HEK293 (cell line): ENCODE results near the gene ALOXE3.

Experiments
- CTCF ChIP-seq: fragments of 450-650 bp; formaldehyde crosslinking; IDR thresholded peaks from 2 replicates; pipeline ENCODE4 v1.5.1; 2016; ENCODE audit warnings: missing biosample characterization, missing genetic modification characterization
- GLIS2 ChIP-seq: fragments of 450-650 bp; formaldehyde crosslinking; IDR thresholded peaks from 2 replicates; pipeline ENCODE4 v1.5.1; 2016; ENCODE audit warnings: missing biosample characterization, missing genetic modification characterization
- HOXC10 ChIP-seq: sonication (generic); formaldehyde crosslinking; IDR thresholded peaks from 2 replicates; pipeline ENCODE4 v1.8.1; 2023; ENCODE audit warnings: mild to moderate bottlenecking, missing genetic modification reagents
- IKZF3 ChIP-seq: fragments of 450-650 bp; IDR thresholded peaks from 2 replicates; pipeline ENCODE4 v1.5.0; 2018; ENCODE audit warnings: missing biosample characterization, mild to moderate bottlenecking, missing genetic modification characterization, moderate library complexity
- MEIS1 ChIP-seq: sonication (generic); formaldehyde crosslinking; IDR thresholded peaks from 2 replicates; pipeline ENCODE4 v1.8.1; 2022; ENCODE audit warnings: missing genetic modification reagents, mild to moderate bottlenecking, borderline replicate concordance
- PATZ1 ChIP-seq: fragments of 450-650 bp; formaldehyde crosslinking; IDR thresholded peaks from 2 replicates; pipeline ENCODE4 v1.5.1; 2016; ENCODE audit warnings: missing biosample characterization, missing genetic modification characterization
- RBAK ChIP-seq: fragments of 450-650 bp; formaldehyde crosslinking; IDR thresholded peaks from 2 replicates; pipeline ENCODE4 v1.5.1; 2016; ENCODE audit warnings: missing biosample characterization, missing genetic modification characterization
- REPIN1 ChIP-seq: fragments of 450-650 bp; formaldehyde crosslinking; IDR thresholded peaks from 2 replicates; pipeline ENCODE4 v1.5.1; 2017; ENCODE audit warnings: missing biosample characterization, missing genetic modification characterization, low read depth
- WT1 ChIP-seq: fragments of 450-650 bp; formaldehyde crosslinking; IDR thresholded peaks from 2 replicates; pipeline ENCODE4 v1.5.1; 2016; ENCODE audit warnings: missing biosample characterization, missing genetic modification characterization
- ZBTB11 ChIP-seq: fragments of 450-650 bp; formaldehyde crosslinking; conservative IDR thresholded peaks from 2 replicates; pipeline ENCODE4 v1.5.1; 2016; ENCODE audit warnings: low read depth, missing biosample characterization, missing genetic modification characterization
- ZBTB26 ChIP-seq: fragments of 450-650 bp; formaldehyde crosslinking; optimal IDR thresholded peaks from 2 replicates; pipeline ENCODE3; 2016; ENCODE audit warnings: missing biosample characterization, mild to moderate bottlenecking, missing genetic modification characterization
- ZEB2 ChIP-seq: fragments of 450-650 bp; formaldehyde crosslinking; IDR thresholded peaks from 2 replicates; pipeline ENCODE4 v1.5.1; 2016; ENCODE audit warnings: missing biosample characterization, missing genetic modification characterization
- ZFP37 ChIP-seq: fragments of 450-650 bp; formaldehyde crosslinking; IDR thresholded peaks from 2 replicates; pipeline ENCODE4 v1.5.1; 2016; ENCODE audit warnings: missing biosample characterization, missing genetic modification characterization
- ZNF10 ChIP-seq: fragments of 450-650 bp; formaldehyde crosslinking; IDR thresholded peaks from 2 replicates; pipeline ENCODE4 v1.5.1; 2017; ENCODE audit warnings: missing biosample characterization, missing genetic modification characterization
- ZNF157 ChIP-seq: fragments of 450-650 bp; formaldehyde crosslinking; IDR thresholded peaks from 2 replicates; pipeline ENCODE4 v1.5.1; 2016; ENCODE audit warnings: missing biosample characterization, missing genetic modification characterization
- ZNF184 ChIP-seq: fragments of 450-650 bp; IDR thresholded peaks from 2 replicates; pipeline ENCODE4 v1.5.1; 2018; ENCODE audit warnings: missing biosample characterization, mild to moderate bottlenecking, missing genetic modification characterization
- ZNF202 ChIP-seq: fragments of 450-650 bp; formaldehyde crosslinking; IDR thresholded peaks from 2 replicates; pipeline ENCODE4 v1.5.1; 2016; ENCODE audit warnings: missing biosample characterization, missing genetic modification characterization, borderline replicate concordance
- ZNF223 ChIP-seq: fragments of 450-650 bp; formaldehyde crosslinking; IDR thresholded peaks from 2 replicates; pipeline ENCODE4 v1.5.1; 2016; ENCODE audit warnings: missing biosample characterization, missing genetic modification characterization
- ZNF311 ChIP-seq: fragments of 450-650 bp; formaldehyde crosslinking; IDR thresholded peaks from 2 replicates; pipeline ENCODE4 v1.5.1; 2017; ENCODE audit warnings: missing biosample characterization, missing genetic modification characterization, borderline replicate concordance
- ZNF398 ChIP-seq: fragments of 450-650 bp; formaldehyde crosslinking; IDR thresholded peaks from 2 replicates; pipeline ENCODE4 v1.5.1; 2017; ENCODE audit warnings: missing biosample characterization, missing genetic modification characterization
- ZNF404 ChIP-seq: fragments of 450-650 bp; formaldehyde crosslinking; IDR thresholded peaks from 2 replicates; pipeline ENCODE4 v1.5.1; 2017; ENCODE audit warnings: missing biosample characterization, missing genetic modification characterization
- ZNF48 ChIP-seq: fragments of 450-650 bp; formaldehyde crosslinking; IDR thresholded peaks from 2 replicates; pipeline ENCODE4 v1.5.1; 2016; ENCODE audit warnings: missing biosample characterization, missing genetic modification characterization
- ZNF555 ChIP-seq: fragments of 450-650 bp; formaldehyde crosslinking; conservative IDR thresholded peaks from 2 replicates; pipeline ENCODE4 v1.5.1; 2017; ENCODE audit warnings: missing biosample characterization, mild to moderate bottlenecking, missing genetic modification characterization, inconsistent platforms
- ZNF571 ChIP-seq: fragments of 450-650 bp; formaldehyde crosslinking; IDR thresholded peaks from 2 replicates; pipeline ENCODE4 v1.5.0; 2017; ENCODE audit warnings: missing biosample characterization, missing genetic modification characterization
- ZNF600 ChIP-seq: fragments of 450-650 bp; formaldehyde crosslinking; IDR thresholded peaks from 2 replicates; pipeline ENCODE4 v1.5.1; 2016; ENCODE audit warnings: missing biosample characterization, missing genetic modification characterization
- ZNF660 ChIP-seq: fragments of 450-650 bp; IDR thresholded peaks from 2 replicates; pipeline ENCODE4 v1.5.1; 2018; ENCODE audit warnings: missing biosample characterization, mild to moderate bottlenecking, missing genetic modification characterization
- ZNF664 ChIP-seq: fragments of 450-650 bp; formaldehyde crosslinking; IDR thresholded peaks from 2 replicates; pipeline ENCODE4 v1.5.1; 2016; ENCODE audit warnings: missing biosample characterization, missing genetic modification characterization
- ZNF677 ChIP-seq: fragments of 450-650 bp; IDR thresholded peaks from 2 replicates; pipeline ENCODE4 v1.5.0; 2018; ENCODE audit warnings: missing biosample characterization, mild to moderate bottlenecking, missing genetic modification characterization, moderate library complexity
- ZNF785 ChIP-seq: fragments of 450-650 bp; formaldehyde crosslinking; IDR thresholded peaks from 2 replicates; pipeline ENCODE4 v1.5.1; 2016; ENCODE audit warnings: missing biosample characterization, missing genetic modification characterization
- ZXDB ChIP-seq: fragments of 450-650 bp; formaldehyde crosslinking; IDR thresholded peaks from 2 replicates; pipeline ENCODE4 v1.5.1; 2016; ENCODE audit warnings: missing biosample characterization, missing genetic modification characterization

The ALOXE3 gene

GRCh38 chr17:8152112-8152775 is 33.9 kb upstream of the ALOXE3 start, which contains the start of gene PER1 (continued):
- peak; percentile 86 for TF ChIP-seq PATZ1 (tag by site-specific recombination)
- TF ChIP-seq ZFP37 = no peak
- TF ChIP-seq ZNF157 (tag by site-specific recombination) = no peak
- no peak for TF ChIP-seq ZNF48 (tag by site-specific recombination)
- TF ChIP-seq ZNF571 (tag by site-specific recombination) = no peak
- no peak for TF ChIP-seq ZNF404 (tag by site-specific recombination)
- peak; percentile 72 for TF ChIP-seq ZEB2
- TF ChIP-seq HOXC10 (CRISPR knock-in tag) = no peak
- no peak for TF ChIP-seq ZNF202
- no peak for TF ChIP-seq ZNF660 (tag by site-specific recombination)
- no peak for TF ChIP-seq ZXDB (tag by site-specific recombination)
- no peak for TF ChIP-seq RBAK (tag by site-specific recombination)
- TF ChIP-seq ZBTB11 = peak; percentile 59
- TF ChIP-seq ZNF10 (tag by site-specific recombination) = no peak
- no peak for TF ChIP-seq MEIS1 (CRISPR knock-in tag)
- TF ChIP-seq ZNF184 = no peak
- peak; percentile 57; the same call in 1 of the 2 replicates for TF ChIP-seq IKZF3
- TF ChIP-seq ZNF555 (tag by site-specific recombination) = no peak
- TF ChIP-seq ZNF664 (tag by site-specific recombination) = no peak
- peak; percentile 54 for TF ChIP-seq ZBTB26 (tag by site-specific recombination)
- TF ChIP-seq GLIS2 (tag by site-specific recombination) = peak; percentile 81
- TF ChIP-seq ZNF311 (tag by site-specific recombination) = no peak
- TF ChIP-seq ZNF223 (tag by site-specific recombination) = no peak
- TF ChIP-seq ZNF398 = no peak
- peak; percentile 63 for TF ChIP-seq WT1
- no peak for TF ChIP-seq REPIN1 (tag by site-specific recombination)
- no peak for TF ChIP-seq ZNF677 (tag by site-specific recombination)
- no peak for TF ChIP-seq CTCF (tag by site-specific recombination)
- no peak for TF ChIP-seq ZNF785
- TF ChIP-seq ZNF600 = peak; percentile 95
